HG03045 (cell line): ENCODE data around the gene RBM39.
"Not testable (repeated sequence)": the region's sequence is repeated elsewhere in the genome, so short reads cannot be mapped to it uniquely, and the experiment has no call there.

Experiments
- ATAC-seq: cut with Tn5 transposase; IDR thresholded peaks from one replicate; pipeline ENCODE4 v1.9.1; 2021; ENCODE audit warnings: mild to moderate bottlenecking, moderate library complexity; ENCODE audit not compliant: unreplicated experiment

RBM39 gene

GRCh38 chr20:35741892-35742740 is at the start of gene RBM39:
Gene RBM39, minus strand, starts transcription at chr20:35742260. Its CDS starts 1,386 bp downstream, at chr20:35740874.
- ATAC-seq, result peak; percentile 88

GRCh38 chr20:35791821-35792220 is 49.8 kb upstream of the RBM39 start:
- ATAC-seq, result no peak

DNA sequence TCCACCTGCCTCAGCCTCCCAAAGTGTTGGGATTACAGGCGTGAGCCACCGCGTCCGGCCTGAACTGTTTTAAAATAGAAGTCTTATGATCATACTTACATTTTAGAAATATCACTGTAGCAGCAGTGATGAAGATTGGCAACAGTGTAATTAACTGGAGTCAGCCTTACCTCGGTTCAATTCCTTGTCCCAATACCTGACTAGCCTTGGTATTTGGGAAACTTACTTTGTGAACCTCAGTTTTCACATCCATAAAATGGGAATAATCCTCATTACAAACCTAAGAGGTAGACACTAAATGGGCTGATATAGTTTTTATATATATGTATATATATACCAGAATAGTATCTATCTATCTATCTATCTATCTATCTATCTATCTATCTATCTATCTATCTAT is 49.0 kb upstream of the RBM39 start:
- ATAC-seq, result no peak

GRCh38 chr20:35788796-35789195 is 46.7 kb upstream of the RBM39 start:
- no peak for ATAC-seq

DNA sequence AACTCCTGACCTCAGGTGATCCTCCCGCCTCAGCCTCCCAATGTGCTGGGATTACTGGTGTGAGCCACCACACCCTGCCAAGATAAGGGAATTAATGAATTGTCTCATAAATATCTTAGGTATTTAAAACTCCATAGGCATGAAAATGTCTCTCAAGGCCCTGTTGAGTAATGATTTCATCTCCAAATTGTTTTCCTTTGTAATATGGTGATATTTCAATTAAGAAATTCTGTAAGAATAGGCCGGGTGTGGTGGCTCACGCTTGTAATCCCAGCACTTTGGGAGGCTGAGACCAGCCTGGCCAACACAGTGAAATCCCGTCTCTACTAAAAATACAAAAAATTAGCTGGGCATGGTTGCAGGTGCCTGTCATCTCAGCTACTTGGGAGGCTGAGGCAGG is 43.5 kb upstream of the RBM39 start:
- not testable (repeated sequence) for ATAC-seq

DNA sequence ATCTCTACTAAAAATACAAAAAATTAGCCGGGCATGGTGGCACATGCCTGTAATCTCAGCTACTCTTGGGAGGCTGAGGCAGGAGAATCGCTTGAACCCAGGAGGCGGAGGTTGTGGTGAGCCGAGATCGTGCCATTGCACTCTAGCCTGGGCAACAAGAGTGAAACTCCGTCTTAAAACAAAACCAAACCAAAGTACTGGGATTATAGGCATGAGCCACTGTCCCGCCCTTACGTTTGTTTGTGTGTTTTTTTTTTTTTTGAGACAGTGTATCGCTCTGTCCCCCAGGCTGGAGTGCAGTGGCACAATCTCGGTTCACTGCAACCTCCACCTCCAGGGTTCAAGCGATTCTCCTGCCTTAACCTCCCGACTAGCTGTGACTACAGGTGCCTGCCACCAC is 41.8 kb upstream of the RBM39 start:
- ATAC-seq, result not testable (repeated sequence)

DNA sequence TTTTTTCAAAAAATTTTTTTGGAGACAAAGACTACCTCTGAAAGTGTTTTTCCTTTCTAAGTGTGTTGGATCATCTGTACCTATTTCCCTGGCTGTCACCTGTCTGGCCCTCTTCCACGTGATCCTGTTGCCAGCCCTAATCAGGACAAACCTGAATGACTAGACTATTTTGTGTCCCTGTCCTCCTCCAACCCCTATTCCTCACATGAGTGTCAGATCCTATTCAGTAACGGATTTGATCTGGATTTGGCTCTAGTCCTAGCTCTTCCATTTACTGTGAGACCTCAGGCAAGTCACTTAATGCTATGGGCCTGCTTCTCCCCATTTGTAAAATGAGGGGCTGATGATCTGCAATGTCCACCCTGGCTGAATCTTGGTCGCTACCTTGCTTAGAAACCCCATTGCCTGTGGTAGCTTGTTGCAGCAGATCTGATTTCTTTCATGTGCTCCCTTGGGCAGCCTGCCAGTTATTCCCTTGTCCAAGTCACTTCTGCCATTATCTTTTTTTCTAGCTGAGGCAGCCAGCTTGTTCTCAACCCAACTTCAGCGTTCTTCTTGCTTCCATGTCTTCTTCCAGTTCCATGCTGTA is 34.5 kb upstream of the RBM39 start:
- no peak for ATAC-seq

GRCh38 chr20:35774391-35774790 is 32.3 kb upstream of the RBM39 start:
- ATAC-seq, result no peak

GRCh38 chr20:35773154-35773751 is 31.2 kb upstream of the RBM39 start:
- ATAC-seq, result no peak

GRCh38 chr20:35772563-35773058 is 30.6 kb upstream of the RBM39 start:
- ATAC-seq, result no peak

GRCh38 chr20:35771689-35772562 is 29.9 kb upstream of the RBM39 start, which contains the start of gene PHF20:
Gene PHF20, plus strand, starts transcription at chr20:35772015. Its CDS starts 29,508 bp downstream, at chr20:35801523.
- peak; percentile 90 for ATAC-seq

DNA sequence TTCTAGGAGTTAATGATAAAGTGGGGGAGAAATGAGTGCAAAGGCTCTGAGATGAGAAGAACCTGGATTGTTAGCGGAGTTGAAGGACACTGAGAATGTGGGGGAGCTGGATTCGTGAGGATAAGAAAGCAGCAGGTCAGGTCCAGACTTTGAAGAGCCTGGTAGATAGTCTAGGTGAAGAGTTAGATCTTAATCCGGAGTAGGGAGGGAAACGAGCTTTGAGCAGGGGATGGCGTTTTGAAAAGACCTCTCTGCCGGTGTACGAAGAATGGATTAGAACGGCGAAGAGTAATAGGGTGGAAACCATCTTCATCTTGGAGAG is 29.3 kb upstream of the RBM39 start:
- ATAC-seq, result no peak

DNA sequence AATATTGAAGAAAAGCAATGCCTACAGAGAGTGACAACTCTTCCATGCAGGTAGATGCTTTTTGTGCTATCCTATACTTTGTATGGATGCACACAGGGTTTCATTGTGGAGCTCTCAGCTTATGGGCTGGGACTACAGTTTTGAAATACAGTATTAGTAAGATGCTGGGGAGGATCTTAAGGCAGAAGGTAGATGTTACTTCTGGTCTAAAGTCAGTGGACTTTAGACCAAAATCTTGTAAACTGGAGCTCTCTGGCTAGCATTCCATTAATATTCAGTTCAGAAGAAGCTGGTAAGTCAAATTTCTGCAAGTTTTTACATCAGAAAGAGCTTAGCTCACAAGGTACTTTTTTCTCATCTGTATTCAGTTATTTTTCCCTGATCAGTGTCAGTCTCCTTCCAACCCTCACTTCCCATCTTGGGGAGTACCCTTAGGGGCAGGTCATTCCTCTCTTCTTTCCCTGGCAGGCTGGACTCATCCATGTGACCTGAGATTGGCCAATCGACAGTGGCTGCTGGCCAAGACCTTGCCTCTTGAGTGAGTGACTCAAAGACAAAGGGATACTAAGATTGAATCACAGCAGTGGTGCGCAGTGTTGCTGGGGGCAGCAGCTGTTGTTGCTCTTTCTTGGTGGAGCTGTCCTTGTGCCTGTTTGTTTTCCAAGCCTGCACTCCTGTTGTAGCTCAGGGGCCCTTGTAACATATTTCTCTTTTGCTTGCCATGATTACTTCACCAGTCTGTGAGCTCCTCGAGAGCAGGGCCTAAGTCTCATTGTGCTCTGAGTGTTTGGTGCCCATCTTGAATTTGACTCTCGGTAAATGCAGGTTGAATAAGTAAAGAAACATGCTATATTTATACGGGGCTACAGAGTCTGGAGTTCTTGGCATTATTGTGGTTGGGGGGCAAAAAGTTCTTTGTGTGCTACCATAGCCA is 26.9 kb upstream of the RBM39 start:
- no peak for ATAC-seq

DNA sequence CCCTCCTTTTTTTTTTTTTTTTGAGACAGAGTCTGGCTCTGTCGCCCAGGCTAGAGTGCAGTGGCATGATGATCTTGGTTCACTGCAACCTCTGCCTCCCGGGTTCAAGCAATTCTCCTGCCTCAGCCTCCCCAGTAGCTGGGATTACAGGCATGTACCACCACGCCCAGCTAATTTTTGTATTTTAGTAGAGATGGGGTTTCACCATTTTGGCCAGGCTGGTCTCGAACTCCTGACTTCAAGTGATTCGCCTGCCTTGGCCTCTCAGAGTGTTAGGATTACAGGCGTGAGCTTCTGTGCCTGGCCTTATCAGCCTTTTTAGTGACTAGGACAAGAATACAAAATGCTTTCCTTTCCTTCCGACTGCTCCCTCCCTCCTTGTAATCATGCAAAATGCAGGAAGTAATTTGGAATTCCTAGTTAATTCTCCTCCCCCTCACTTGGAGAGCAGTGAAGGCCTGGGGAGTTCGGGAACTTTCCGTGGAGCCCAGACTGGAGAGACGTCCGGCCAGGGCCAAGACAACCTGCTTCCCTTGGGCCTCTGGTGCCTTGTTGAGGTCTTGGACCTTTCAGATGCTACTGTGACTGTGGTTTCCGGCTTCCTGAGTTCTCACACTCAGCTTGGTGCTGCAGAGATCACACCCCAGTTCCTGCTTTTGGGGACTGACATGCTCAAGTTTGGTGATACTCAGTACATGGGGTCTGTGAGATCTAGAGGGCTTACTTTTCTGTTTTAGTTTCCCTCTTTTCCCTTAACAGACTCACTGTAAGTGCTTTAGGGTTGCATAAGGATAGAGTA is 25.8 kb upstream of the RBM39 start:
- no peak for ATAC-seq

- ATAC-seq, result no peak
Observed at GRCh38 chr20:35766843-35767242, 24.8 kb upstream of the RBM39 start.

DNA sequence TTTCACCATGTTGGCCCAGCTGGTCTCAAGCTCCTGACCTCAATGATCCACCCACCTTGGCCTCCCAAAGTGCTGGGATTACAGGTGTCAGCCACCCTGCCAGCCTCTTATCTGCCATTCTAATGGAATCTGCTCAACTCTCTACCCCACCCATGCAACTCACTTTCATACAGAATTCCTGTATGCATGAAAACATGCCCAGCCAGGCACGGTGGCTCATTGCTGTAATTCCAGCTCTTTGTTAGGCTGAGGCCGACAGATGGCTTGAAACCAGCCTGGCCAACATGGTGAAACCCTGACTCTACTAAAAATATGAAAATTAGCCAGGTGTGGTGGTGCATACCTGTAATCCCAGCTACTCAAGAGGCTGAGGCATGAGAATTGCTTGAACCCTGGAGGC is 22.9 kb upstream of the RBM39 start:
- ATAC-seq, result not testable (repeated sequence)

DNA sequence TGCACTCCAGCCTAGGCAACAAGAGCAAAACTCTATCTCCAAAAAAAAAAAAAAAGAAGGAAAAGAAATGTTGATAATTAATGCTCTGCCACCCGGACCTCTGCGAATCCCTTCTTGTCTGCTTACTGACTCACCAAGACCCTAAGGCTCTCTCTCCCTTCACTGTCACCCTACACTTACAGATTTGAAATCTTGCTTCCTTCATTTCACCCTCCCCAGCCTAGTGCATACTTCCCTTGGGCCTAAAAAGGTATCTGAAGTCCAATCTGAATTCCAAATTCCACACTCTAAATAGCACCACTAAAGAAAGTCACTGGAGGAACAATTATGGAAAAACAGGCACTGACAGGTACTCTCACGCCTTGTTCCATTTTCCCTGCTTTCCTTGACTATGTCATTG is 20.4 kb upstream of the RBM39 start:
- no peak for ATAC-seq

DNA sequence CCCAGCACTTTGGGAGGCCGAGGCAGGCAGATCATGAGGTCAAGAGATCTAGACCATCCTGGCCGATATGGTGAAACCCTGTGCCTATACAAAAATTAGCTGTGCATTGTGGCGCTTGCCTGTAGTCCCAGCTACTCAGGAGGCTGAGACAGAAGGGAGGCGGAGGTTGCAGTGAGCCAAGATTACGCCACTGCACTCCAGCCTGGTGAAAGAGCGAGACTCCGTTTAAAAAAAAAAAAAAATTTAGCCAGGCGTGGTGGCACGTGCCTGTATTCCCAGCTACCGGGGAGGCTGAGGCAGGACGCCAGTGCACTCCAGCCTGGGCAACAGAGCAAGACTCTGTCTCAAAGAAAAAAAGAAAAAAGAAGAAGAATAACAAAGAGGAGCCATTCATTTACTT is 19.5 kb upstream of the RBM39 start:
- not testable (repeated sequence) for ATAC-seq

GRCh38 chr20:35757098-35757705 is 15.1 kb upstream of the RBM39 start:
- no peak for ATAC-seq
